ENCODE data around the gene TTC16.

The TTC16 gene, protein sequence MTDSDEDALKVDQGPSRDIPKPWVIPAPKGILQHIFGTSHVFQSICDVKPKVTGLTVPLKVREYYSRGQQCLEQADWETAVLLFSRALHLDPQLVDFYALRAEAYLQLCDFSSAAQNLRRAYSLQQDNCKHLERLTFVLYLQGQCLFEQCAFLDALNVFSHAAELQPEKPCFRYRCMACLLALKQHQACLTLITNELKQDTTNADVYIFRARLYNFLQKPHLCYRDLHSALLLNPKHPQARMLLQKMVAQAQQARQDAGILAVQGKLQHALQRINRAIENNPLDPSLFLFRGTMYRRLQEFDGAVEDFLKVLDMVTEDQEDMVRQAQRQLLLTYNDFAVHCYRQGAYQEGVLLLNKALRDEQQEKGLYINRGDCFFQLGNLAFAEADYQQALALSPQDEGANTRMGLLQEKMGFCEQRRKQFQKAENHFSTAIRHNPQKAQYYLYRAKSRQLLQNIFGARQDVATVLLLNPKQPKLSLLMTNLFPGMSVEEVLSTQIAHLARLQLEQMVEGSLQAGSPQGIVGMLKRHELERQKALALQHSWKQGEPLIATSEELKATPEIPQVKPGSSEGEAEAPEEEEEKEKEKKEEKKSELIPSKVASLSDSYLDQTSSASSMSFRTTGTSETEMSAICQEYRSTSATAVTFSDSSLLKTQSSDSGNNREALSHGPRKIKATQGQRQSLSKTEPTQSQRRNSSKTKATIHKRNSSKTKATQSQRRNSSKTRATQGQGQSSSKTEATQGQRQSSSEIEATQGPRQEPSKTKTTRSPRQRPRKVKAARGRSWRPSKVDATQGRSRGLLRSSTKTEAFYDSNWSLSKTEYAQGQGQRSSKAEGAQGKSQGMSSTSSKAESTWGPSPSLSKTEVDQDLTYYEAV

GRCh38 chr9:127715470-127716337, at the start of gene TTC16, which contains the start of gene PTRH1:
Gene TTC16, plus strand, starts transcription at chr9:127716079. Its CDS starts 67 bp downstream, at chr9:127716146.
Gene PTRH1, minus strand, starts transcription at chr9:127715663. Its CDS starts 24 bp downstream, at chr9:127715639.
- DNase-seq (ENCODE audit: low read depth in 2 of 2): peak; percentile 92 to 98

DNA sequence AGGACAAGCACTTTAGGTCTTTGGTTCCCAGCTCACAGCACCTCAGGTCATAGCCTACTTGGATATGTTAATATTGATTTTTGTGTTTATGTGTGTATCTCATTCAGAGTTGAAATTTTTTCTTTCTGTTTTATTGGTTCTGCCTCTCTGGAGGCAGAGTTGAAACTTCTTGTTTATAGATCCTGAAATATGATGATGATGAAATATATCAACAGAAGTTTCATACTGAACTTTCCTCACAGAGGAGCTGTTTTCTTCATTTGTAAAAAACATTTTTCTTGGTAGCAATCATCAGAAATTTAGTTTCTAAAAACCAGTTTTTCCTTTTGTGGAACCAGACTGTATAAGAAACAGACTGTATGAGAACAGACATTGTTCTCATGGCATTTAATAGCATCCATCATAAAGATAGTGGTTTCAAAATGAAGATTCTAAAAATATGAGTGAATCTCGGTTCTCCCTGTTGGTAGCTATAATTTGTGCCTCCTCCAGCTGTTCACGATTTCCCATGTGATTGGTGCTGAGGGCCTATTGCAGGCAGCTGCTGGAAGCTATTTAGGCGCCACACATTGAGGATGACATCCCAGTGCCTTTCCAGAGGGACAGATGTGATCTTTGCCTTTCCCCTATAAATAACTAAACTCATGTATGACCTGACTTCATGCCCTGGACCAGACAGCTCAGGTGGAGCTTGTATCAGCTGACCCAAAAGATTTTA, 48.6 kb upstream of the TTC16 start:
- DNase-seq (ENCODE audit: low read depth in 2 of 2): no peak

DNA sequence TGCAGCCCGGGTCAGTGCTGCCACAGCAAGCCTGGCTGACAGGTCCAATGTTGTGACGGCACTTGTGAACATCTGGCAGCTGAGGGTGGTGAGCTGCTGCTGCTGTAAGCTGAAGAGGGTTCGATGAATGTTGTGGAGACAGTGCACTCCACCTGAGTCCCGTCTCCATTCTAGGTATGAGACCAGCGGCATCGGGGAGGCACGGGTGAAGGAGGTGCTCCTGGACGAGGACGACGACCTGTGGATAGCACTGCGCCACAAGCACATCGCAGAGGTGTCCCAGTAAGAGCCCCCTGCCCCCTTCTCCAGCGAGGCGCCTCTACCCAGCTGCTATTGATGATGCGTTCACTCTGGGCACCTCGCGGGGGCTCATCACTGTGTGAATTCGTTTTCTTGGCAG, 48.0 kb upstream of the TTC16 start:
- no peak for DNase-seq (ENCODE audit: low read depth in 2 of 2)

DNA sequence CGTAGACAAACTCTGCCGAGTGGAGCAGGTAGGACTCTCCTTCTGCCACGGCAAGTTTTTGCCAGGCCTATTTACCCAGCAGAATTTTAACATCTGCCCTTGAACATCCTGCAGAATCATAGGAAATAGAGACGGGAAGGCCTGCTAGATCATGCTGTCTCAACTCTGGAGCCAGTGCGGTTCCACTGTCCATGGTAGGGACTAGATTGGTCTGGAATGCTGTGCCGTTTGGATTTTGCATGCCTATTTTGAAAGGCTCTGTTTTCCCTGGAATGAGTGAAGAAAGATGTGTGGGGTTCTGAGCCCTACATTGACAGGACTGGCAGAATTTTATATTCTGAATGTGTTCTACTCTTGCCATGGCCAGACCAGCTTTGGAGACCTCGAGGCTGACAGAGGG, 42.6 kb upstream of the TTC16 start:
- no peak for DNase-seq (ENCODE audit: low read depth in 2 of 2)

- no peak for DNase-seq (ENCODE audit: low read depth in 2 of 2)
Measured at GRCh38 chr9:127676638-127677037, 39.2 kb upstream of the TTC16 start.

DNA sequence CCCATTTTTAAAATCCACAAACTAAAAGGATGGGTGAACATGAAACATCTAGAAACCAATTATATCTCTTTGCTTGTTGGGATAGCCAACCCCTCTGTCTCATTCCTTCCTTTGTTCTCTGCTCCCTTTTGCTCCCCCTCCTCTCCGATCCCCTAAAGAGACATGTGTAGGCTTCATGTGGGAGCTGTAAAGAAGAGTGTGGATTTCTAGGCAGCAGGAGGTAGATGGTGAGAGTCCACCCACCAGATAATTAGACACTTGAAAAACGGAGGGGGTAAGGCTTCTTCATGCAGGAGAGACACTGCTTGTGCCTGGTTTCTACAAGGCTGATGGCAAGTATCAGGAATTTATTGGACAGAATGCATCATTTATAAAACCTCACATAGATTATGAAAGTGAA, 36.4 kb upstream of the TTC16 start:
- DNase-seq (ENCODE audit: low read depth in 2 of 2): no peak

- DNase-seq (ENCODE audit: low read depth in 2 of 2): no peak
Measured at GRCh38 chr9:127680226-127680625, 35.7 kb upstream of the TTC16 start.

DNA sequence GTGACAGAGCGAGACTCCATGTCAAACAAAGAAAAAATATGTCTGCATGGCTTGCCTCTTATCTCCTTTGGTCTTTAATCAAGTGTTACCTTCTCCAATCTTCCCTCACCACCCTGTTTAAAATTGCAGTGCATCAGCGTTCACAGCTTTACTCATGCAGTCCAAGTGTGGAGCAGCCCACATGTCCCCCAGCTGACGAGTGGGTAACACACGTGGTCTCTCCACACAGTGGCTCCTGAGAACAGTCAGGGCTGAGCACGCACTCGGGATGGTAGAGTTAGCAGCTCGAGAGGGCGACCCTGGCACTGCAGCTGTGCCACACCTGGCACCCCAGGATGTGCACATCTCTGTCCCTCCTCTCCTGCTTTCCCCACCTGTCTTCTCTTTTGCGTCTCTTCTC, 35.0 kb upstream of the TTC16 start:
- no peak for DNase-seq (ENCODE audit: low read depth in 2 of 2)

GRCh38 chr9:127682351-127683136, 33.3 kb upstream of the TTC16 start:
- no peak for DNase-seq (ENCODE audit: low read depth in 2 of 2)

- no peak for DNase-seq (ENCODE audit: low read depth in 2 of 2)
Measured at GRCh38 chr9:127683723-127684122, 32.2 kb upstream of the TTC16 start.

- DNase-seq (ENCODE audit: low read depth in 2 of 2): no peak
Measured at GRCh38 chr9:127684576-127684975, 31.3 kb upstream of the TTC16 start.

GRCh38 chr9:127686461-127687393, 29.2 kb upstream of the TTC16 start:
- no peak for DNase-seq (ENCODE audit: low read depth in 2 of 2)

GRCh38 chr9:127689329-127690000, 26.4 kb upstream of the TTC16 start:
- DNase-seq (ENCODE audit: low read depth in 2 of 2): no peak

GRCh38 chr9:127690735-127691134, 25.1 kb upstream of the TTC16 start:
- no peak for DNase-seq (ENCODE audit: low read depth in 2 of 2)

GRCh38 chr9:127692071-127692470, 23.8 kb upstream of the TTC16 start:
- DNase-seq (ENCODE audit: low read depth in 2 of 2): no peak

DNA sequence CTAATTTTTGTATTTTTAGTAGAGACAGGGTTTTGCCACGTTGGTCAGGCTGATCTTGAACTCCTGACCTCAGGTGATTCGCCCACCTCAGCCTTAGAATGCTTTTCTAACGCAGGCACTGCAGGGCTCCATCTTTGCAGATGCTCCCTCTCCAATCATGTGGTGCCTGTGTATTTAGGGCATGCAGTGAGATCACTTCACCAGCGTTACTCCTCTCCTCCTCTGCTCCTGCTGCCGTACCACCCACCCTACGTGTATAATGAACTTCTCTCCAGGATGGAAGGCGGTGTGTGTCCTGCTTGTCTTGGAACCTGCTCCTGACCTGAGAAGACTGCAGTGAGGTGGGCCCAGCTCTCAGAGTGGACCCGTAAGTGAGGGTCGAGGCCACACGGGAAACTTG, 22.7 kb upstream of the TTC16 start:
- no peak for DNase-seq (ENCODE audit: low read depth in 2 of 2)

DNA sequence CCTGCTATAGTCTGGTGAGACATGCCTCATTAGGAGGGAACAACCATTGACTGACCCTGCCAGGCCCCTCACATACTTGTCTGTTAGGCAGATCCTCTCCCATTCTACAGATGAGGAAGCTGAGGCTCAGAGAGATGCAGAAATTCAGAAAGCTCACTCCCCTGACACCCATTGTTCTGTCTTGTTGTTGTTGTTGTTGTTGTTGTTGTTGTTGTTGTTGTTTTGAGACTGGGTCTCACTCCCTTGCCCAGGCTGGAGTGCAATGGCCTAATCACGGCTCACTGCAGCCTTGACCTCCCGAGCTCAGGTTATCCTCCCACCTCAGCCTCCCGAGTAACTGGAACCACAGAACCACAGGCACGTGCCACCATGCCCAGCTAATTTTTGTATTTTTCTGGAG, 22.2 kb upstream of the TTC16 start:
- no peak for DNase-seq (ENCODE audit: low read depth in 2 of 2)

DNA sequence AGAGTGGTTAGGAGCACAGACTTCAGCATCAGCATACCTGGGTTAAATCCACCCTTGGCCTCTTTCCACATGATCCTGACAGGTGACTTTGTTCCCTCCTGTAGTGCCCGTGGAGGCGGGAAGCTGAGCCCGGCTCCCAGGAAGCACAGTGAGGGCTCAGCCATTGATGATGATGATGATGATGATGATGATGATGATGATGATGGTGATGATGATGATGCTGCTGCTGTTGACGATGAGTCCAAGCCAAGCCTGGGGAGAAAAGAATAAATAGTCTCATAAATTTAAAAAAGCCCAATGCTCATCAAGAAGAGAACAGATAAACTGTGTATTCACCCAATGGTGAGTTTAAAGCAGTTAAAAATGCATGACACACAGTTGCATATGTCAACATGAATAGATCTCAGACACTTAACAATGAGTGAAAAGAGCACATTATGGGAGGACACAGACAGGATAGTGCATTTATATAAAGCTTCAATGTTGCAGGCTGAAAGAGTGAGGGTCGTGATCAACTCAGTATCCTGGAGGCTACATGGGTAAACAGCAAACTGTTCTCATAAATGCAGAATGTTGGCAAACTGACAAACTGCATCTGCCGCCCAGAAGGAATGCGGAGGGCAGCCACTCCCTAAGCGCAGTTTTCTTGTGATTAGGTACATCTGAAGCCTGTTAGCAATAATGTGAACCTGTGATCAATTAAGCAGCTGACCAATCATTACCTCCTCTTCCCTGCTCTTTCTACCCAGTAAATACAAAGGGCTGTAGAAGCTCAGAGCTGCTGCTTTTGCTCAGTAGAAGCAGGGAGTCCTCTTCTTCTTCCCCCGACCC, 20.8 kb upstream of the TTC16 start:
- DNase-seq (ENCODE audit: low read depth in 2 of 2): no peak

Data from stimulated activated CD4-positive, alpha-beta T cell treated with anti-CD3 and anti-CD28 coated beads, Interleukin-12 subunit alpha, Interleukin-12 subunit beta, amount 100 ng/mL, for 24 hours (primary cell).